AG10803 (cell line): Measurements from ENCODE around the gene EDEM2.
"Not testable (repeated sequence)": the region's sequence is repeated elsewhere in the genome, so short reads cannot be mapped to it uniquely, and the experiment has no call there.

Experiments
- DNase-seq: peaks from one replicate; pipeline ENCODE4 v3.0.0; 2010; ENCODE audit warnings: low read depth
- H3K4me3 ChIP-seq: 2 replicates; pipeline ENCODE4 v1.5.1; 2011; ENCODE audit warnings: mild to moderate bottlenecking, low read length, control low read depth
- TF ChIP-seq, protein P1 (sequence below): conservative IDR thresholded peaks from 2 replicates; pipeline ENCODE4 v1.5.1; 2011; ENCODE audit warnings: mild to moderate bottlenecking, low read length, control low read depth, inconsistent platforms

The EDEM2 gene

DNA sequence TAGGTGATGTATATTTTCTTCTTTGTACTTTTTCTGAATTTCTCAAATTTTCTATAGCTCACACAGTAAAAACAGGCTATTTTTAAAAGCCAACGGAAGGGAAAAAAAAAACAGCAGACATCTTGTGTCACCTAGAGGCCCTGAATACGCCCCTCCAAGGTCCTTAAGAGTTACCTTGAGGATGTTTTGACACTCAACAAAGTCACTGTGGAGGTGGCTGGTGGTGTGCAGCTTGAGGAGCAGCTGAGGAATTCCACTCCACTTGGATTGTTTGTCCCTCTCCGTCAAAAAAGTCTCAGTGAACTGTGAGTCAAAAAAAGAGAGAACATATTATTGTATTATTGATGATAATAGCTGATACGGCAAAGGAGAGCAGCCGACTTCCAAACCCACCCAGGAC lies 69.3 kb downstream of the EDEM2 start:
- no peak for DNase-seq
- H3K4me3 ChIP-seq: no peak overlapping the region
- TF ChIP-seq, protein P1, sequence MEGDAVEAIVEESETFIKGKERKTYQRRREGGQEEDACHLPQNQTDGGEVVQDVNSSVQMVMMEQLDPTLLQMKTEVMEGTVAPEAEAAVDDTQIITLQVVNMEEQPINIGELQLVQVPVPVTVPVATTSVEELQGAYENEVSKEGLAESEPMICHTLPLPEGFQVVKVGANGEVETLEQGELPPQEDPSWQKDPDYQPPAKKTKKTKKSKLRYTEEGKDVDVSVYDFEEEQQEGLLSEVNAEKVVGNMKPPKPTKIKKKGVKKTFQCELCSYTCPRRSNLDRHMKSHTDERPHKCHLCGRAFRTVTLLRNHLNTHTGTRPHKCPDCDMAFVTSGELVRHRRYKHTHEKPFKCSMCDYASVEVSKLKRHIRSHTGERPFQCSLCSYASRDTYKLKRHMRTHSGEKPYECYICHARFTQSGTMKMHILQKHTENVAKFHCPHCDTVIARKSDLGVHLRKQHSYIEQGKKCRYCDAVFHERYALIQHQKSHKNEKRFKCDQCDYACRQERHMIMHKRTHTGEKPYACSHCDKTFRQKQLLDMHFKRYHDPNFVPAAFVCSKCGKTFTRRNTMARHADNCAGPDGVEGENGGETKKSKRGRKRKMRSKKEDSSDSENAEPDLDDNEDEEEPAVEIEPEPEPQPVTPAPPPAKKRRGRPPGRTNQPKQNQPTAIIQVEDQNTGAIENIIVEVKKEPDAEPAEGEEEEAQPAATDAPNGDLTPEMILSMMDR: no peak

DNA sequence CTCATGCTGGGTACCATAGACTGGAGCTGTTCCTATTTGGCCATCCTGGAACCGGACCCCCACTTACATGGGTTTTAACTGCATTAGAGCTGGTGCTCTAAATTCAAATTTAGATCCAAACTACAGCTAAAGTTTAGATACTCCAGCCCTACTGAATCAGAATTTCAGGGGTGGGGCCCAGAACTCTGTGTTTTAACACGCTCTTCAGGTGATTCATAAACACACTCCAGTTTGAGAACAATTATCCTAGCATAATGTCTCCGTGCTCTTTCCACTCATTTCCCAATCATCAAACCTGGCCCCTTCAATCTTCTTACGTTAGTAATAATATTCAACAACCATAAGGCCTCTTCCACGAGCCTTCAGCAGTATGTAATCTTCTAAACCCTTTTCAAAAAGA lies 69.8 kb downstream of the EDEM2 start:
- no peak overlapping the region for H3K4me3 ChIP-seq
- DNase-seq: no peak
- TF ChIP-seq, protein P1: no peak

DNA sequence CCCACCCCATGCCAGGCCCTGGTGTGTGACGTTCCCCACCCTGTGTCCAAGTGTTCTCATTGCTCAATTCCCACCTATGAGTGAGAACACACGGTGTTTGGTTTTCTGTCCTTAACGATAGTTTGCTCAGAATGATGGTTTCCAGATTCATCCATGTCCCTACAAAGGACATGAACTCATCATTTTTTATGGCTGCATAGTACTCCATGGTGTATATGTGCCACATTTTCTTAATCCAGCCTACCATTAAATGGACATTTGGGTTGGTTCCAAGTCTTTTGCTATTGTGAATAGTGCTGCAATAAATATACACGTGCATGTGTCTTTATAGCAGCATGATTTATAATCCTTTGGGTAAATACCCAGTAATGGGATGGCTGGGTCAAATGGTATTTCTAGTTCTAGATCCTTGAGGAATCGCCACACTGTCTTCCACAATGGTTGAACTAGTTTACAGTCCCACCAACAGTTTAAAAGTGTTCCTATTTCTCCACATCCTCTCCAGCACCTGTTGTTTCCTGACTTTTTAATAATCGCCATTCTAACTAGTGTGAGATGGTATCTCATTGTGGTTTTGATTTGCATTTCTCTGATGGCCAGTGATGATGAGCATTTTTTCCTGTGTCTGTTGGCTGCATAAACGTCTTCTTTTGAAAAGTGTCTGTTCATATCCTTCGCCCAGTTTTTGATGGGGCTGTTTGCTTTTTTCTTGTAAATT lies 75.5 kb downstream of the EDEM2 start:
- not testable (repeated sequence) for DNase-seq, H3K4me3 ChIP-seq

DNA sequence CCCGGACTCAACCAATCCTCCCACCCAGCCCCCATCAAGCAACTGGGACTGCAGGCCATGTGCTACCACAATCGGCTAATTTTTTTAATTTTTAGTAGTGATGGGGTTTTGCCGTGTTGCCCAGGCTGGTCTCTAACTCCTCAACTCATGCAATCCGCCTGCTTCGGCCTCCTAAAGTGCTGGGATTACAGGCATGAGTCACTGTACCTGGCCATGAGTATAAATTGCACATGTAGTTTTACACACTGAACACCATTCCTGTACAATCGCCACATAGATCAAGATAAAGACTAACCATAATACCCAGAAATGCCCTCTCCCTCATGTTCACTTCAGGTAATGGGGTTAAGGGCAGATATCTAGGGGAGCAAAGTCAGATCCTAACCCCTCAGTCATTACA lies 80.9 kb downstream of the EDEM2 start:
- TF ChIP-seq, protein P1: no peak
- H3K4me3 ChIP-seq: no peak overlapping the region
- no peak for DNase-seq
